Tongue (tissue), 2 donors: Measurements from ENCODE around the gene PUS1. TPM values are rescaled to one million over a fixed set of nuclear protein-coding genes. Genes with fewer than 3 reads are reported as not detected.
"Not testable (repeated sequence)": the region's sequence is repeated elsewhere in the genome, so short reads cannot be mapped to it uniquely, and the experiment has no call there.

Source experiments
- DNase-seq: peaks from one replicate; pipeline ENCODE4 v3.0.0-alpha.2; 2015
- total RNA-seq: library from RNA; depleted of rRNA; stranded (reverse); fragments of >200 nt; gene quantifications from one replicate; pipeline ENCODE4 v1.2.3, GENCODE V29; 2014

Gene PUS1
- total RNA-seq, 1 donor from 2014 or later: 10.1 TPM

GRCh38 chr12:131960590-131961325 is 31.7 kb downstream of the PUS1 start:
- not testable (repeated sequence) for DNase-seq

- DNase-seq: not testable (repeated sequence)
Observed at GRCh38 chr12:131961328-131961727, 32.3 kb downstream of the PUS1 start.

DNA sequence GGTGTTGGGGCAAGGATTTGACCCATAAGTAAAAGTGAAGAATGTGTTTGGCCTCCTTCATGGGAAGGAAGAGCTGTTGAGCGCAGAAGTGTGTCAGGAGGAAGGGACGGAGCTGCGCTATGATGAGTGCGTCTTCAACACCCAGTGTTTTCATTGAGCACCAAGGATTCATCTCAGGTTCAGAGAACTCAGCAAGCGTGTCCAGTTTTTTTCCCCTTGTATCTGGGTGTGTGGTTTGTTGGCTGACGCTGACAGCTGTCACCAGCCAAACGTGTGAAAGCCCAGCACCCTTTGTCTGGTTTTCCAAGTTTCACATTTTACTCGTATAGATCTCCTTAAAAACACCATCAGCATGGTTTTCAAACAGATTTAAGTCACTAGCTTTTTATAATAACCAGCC is 33.0 kb downstream of the PUS1 start:
- no peak for DNase-seq

DNA sequence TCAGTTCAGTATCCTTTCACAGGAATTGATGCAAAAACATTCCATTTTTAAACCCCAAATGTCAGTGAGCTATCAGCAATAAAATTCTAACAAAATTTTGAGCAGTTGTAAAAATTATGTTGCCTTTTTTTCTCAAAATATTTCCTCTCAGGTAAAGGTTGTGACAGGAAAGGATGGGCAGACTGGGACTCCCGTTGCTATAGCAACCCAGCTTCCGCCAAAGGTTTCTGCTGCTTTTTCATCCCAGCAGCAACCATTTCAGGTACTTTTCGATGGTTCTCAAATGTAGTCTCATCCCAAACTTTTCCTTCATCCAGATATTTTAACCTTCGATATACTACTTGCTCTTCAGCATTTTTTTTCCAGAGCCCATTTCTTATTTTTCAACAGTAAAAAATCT is 34.3 kb downstream of the PUS1 start:
- DNase-seq: no peak

GRCh38 chr12:131965073-131965472 is 36.0 kb downstream of the PUS1 start:
- no peak for DNase-seq

- no peak for DNase-seq
Observed at GRCh38 chr12:131971226-131971625, 42.1 kb downstream of the PUS1 start.

GRCh38 chr12:131975228-131975627 is 46.2 kb downstream of the PUS1 start:
- no peak for DNase-seq

DNA sequence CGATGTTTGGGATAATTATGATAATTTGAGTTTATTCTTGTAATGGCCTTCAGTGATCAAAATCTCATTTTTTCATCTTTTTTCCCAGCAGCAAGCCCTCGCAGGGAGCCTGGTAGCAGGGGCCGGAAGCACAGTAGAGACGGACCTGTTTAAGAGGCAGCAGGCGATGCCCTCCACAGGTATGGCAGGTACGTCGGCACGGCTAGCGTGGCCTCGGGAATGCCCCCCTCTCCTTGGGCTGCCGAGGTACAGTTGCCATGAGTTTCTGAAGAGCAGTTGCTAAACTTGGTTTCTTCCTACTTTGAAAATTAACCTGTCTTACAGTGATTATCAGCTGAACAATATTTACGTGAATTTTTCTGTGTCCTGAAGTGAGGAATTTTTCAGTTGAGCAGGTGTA is 50.5 kb downstream of the PUS1 start:
- DNase-seq: no peak

GRCh38 chr12:131980263-131980662 is 51.2 kb downstream of the PUS1 start:
- DNase-seq: no peak

DNA sequence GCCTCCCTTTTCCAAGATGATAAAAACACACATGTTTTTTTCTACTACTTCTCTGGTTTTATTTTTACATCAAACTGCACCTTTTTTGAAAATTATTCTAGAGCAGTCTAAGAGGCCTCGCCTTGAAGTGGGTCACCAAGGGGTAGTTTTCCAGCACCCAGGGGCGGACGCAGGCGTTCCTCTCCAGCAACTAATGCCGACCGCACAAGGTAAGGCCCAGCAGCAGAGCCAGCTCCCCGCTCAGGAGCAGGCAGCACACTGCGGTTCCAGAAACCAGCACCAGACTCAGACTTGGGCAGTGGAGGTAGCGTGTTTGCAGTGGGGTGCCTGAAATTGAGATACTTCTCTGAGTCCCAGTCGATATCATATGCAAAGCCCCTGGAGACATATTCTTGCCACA is 52.3 kb downstream of the PUS1 start:
- no peak for DNase-seq

DNA sequence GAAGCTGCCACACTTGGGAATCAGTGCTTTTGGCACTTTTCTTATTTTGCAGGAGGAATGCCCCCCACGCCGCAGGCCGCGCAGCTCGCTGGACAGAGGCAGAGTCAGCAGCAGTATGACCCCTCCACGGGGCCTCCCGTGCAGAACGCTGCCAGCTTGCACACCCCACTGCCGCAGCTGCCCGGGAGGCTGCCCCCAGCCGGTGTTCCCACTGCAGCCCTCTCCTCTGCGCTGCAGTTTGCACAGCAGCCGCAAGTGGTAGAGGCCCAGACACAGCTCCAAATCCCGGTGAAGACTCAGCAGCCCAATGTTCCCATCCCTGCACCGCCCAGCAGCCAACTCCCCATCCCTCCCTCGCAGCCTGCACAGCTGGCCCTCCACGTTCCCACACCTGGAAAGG is 53.0 kb downstream of the PUS1 start:
- no peak for DNase-seq

DNA sequence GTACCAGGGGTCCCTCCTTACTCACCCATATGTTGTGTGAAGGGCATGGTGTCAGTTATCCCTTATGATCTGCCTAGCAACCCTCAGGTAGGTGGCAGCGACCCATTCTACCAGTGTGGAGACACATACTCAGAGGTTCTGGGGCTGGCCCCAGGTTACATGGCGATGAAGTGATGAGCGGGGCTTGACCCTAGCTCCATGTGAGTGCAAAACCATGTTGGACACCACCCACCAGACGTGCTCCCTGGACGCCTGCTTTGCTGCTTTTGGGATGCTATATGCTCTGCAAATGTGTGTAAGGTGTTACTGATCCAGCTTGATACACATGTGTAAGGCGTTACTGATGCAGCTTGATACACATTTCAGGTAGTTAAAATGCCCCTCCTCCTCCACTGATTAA is 54.0 kb downstream of the PUS1 start:
- DNase-seq: no peak

DNA sequence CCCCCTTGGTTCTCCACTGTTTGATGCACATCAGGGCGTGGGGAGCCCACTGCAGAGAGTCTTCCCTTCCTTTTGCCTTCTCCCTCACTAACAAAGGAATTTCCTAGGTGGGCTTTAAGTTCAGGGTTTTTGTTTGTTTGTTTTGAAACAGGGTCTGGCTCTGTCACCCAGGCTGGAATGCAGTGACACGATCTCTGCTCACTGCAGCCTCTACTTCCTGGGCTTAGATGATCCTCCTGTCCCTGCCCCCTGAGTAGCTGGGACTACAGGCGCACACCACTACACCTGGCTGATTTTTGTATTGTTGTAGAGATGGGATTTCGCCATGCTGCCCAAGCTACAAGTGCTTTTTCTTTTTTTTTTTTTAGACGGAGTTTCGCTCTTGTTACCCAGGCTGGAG is 54.5 kb downstream of the PUS1 start:
- no peak for DNase-seq

DNA sequence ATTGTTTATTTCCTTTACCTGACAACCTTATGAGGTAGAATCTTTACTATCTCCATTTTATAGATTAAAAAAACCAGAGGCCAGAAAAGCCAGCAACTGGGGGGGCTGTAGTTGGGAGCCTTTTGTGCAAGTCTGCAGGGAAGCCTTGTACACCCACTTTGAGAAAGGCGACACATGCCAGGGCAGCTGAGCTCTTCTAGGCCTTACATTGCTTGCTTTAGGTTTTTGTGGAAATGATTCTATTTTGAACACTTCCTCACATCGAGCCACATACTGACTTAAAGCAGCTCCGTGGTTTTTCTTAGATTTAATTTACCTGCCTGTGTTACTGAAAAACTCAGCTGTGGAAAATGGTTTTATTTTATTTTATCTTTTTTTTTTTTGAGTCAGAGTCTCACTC is 55.3 kb downstream of the PUS1 start:
- no peak for DNase-seq

DNA sequence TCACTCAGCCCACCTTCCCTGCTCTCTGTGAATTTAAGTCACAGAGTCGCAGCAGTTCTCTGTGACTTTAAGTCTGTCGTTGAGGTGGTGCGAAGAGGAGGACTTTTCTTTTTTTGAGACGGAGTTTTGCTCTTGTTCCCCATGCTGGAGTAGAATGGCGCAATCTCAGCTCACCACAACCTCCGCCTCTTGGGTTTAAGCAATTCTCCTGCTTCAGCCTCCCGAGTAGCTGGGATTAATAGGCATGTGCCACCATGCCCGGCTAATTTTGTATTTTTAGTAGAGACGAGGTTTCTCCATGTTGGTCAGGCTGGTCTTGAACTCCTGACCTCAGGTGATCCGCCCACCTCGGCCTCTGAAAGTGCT is 56.4 kb downstream of the PUS1 start:
- not testable (repeated sequence) for DNase-seq

DNA sequence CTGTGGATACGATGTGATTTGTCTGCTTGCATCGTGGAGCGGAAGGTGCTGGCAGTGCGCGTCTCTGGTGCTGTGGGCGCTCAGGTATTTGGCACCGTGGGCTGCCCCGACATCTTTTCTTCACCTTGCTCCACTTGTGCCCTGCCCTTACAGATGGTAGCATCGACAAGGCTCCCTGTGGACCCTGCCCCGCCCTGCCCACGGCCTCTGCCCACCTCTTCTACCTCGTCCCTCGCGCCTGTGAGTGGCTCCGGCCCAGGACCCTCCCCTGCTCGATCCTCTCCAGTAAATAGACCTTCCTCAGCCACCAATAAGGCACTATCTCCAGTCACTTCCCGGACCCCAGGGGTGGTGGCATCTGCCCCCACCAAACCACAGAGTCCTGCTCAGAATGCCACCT is 57.3 kb downstream of the PUS1 start:
- DNase-seq: no peak

DNA sequence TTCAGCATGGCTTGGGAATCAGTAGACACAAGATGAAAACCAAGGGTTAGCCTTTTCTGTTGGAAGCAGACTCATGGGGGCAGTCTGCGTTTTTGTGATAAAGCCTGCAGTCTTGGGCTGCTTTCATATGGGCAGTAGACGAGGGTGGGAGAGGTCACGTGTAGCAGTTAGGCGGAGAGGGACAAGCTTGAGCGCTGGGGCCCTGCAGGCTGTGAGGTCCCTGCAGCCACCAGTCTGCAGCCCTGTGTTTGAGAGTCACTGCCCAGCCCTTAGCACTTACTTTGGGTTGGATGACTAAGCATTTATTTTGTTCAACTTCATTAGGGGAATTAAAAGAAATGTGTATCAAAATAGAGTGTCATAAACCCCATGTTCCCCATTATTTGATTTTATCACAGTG is 57.8 kb downstream of the PUS1 start:
- no peak for DNase-seq

- no peak for DNase-seq
Observed at GRCh38 chr12:131987552-131987951, 58.5 kb downstream of the PUS1 start.

- DNase-seq: no peak
Observed at GRCh38 chr12:131988054-131988796, 59.1 kb downstream of the PUS1 start.

DNA sequence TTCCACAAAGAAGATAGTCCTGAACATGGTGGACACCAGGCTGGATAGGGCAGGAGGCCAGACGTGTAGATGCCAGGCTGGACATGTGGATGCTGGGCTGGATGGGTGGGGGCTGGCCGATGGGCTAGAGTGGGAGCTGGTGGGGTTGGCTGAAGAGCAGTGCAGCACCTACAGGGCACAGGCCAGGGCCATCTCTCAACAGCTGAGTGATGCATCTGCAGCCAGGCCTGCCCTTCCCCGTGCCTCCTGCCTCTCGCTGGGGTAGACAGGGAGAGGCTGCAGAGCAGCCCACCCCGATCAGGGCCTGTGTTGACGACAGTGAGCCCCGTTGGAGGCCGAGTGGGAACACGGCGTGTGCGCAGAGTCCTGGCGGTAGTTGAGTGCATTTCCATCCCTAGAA is 59.9 kb downstream of the PUS1 start:
- DNase-seq: no peak

GRCh38 chr12:131990066-131990979 is 61.2 kb downstream of the PUS1 start:
- DNase-seq: no peak

- DNase-seq: no peak
Observed at GRCh38 chr12:131990980-131991305, 61.9 kb downstream of the PUS1 start.

- DNase-seq: no peak
Observed at GRCh38 chr12:131991816-131992430, 62.8 kb downstream of the PUS1 start.
